ENCODE results near the gene PNCK.

PNCK gene

GRCh38 chrX:153704021-153704526, 30.5 kb upstream of the PNCK start:
- no peak for TF ChIP-seq ZC3H10 (CRISPR knock-in tag; IDR thresholded peaks at IDR 0.05)
- TF ChIP-seq ISL1 (CRISPR knock-in tag; IDR thresholded peaks at IDR 0.05), result no peak
- TF ChIP-seq PATZ1 (CRISPR knock-in tag; IDR thresholded peaks at IDR 0.05; ENCODE audit: borderline replicate concordance), result no peak
- no peak for TF ChIP-seq CSDC2 (CRISPR knock-in tag; IDR thresholded peaks at IDR 0.05)
- no peak for TF ChIP-seq RARB (CRISPR knock-in tag; IDR thresholded peaks at IDR 0.05)
- no peak for TF ChIP-seq TOX (CRISPR knock-in tag; IDR thresholded peaks at IDR 0.05; ENCODE audit: borderline replicate concordance)
- no peak for ATAC-seq

GRCh38 chrX:153703036-153703370, 29.4 kb upstream of the PNCK start:
- TF ChIP-seq TSHZ2 (CRISPR knock-in tag; IDR thresholded peaks at IDR 0.05) (no peak), ZNF8 (CRISPR knock-in tag; IDR thresholded peaks at IDR 0.05) (no peak), ZC3H10 (CRISPR knock-in tag; IDR thresholded peaks at IDR 0.05) (no peak), CSDC2 (CRISPR knock-in tag; IDR thresholded peaks at IDR 0.05) (no peak), CSRNP3 (CRISPR knock-in tag; IDR thresholded peaks at IDR 0.05) (no peak), CREB5 (CRISPR knock-in tag; IDR thresholded peaks at IDR 0.05; ENCODE audit: low read depth) (no peak), ZFP30 (CRISPR knock-in tag; IDR thresholded peaks at IDR 0.05) (no peak), SNAI2 (CRISPR knock-in tag; IDR thresholded peaks at IDR 0.05) (no peak), ZFP3 (CRISPR knock-in tag; IDR thresholded peaks at IDR 0.05) (no peak), OSR1 (CRISPR knock-in tag; IDR thresholded peaks at IDR 0.05) (no peak), ZNF565 (CRISPR knock-in tag; conservative IDR thresholded peaks at IDR 0.05; ENCODE audit: low read depth) (no peak)
- ATAC-seq, result no peak

- TF ChIP-seq GLIS3 (CRISPR knock-in tag; IDR thresholded peaks at IDR 0.05), result no peak
- TF ChIP-seq ZNF8 (CRISPR knock-in tag; IDR thresholded peaks at IDR 0.05), result no peak
- no peak for TF ChIP-seq CSDC2 (CRISPR knock-in tag; IDR thresholded peaks at IDR 0.05)
- no peak for TF ChIP-seq TCF4 (CRISPR knock-in tag; IDR thresholded peaks at IDR 0.05; ENCODE audit: borderline replicate concordance)
- no peak for TF ChIP-seq ZNF70 (CRISPR knock-in tag; IDR thresholded peaks at IDR 0.05)
- no peak for TF ChIP-seq PPARA (CRISPR knock-in tag; IDR thresholded peaks at IDR 0.05; ENCODE audit: borderline replicate concordance)
- no peak for TF ChIP-seq ZFP30 (CRISPR knock-in tag; IDR thresholded peaks at IDR 0.05)
- no peak for TF ChIP-seq TSHZ2 (CRISPR knock-in tag; IDR thresholded peaks at IDR 0.05)
- no peak for TF ChIP-seq ARNTL (CRISPR knock-in tag; IDR thresholded peaks at IDR 0.05; ENCODE audit: borderline replicate concordance, low read depth)
- no peak for TF ChIP-seq CREB5 (CRISPR knock-in tag; IDR thresholded peaks at IDR 0.05; ENCODE audit: low read depth)
- no peak for TF ChIP-seq ISL1 (CRISPR knock-in tag; IDR thresholded peaks at IDR 0.05)
- no peak for TF ChIP-seq ZC3H10 (CRISPR knock-in tag; IDR thresholded peaks at IDR 0.05)
- TF ChIP-seq ZFP3 (CRISPR knock-in tag; IDR thresholded peaks at IDR 0.05), result no peak
- TF ChIP-seq RARB (CRISPR knock-in tag; IDR thresholded peaks at IDR 0.05), result no peak
- TF ChIP-seq OSR1 (CRISPR knock-in tag; IDR thresholded peaks at IDR 0.05), result no peak
- TF ChIP-seq BACH2 (CRISPR knock-in tag; IDR thresholded peaks at IDR 0.05; ENCODE audit: borderline replicate concordance), result no peak
- no peak for ATAC-seq
Observed at GRCh38 chrX:153702336-153703035, 28.9 kb upstream of the PNCK start.
